ENCODE results near the gene ZMYND8. TPM values are rescaled to one million over a fixed set of nuclear protein-coding genes. Genes with fewer than 3 reads are reported as not detected.
A peak's percentile ranks its signal among the peaks of the same experiment; 100 is the strongest.

ZMYND8 gene
- total RNA-seq, 2 experiments from 2014 or later: 33.0 to 34.3 TPM

- Histone ChIP-seq H3K4me1 (ENCODE audit: insufficient read depth, low read length) (peaks cover 5% of the 10 kb centered on the region), H3K27me3 (ENCODE audit: control insufficient read depth in 1 of 2, insufficient read depth in 2 of 2, low read length in 2 of 2) (no peaks in the 10 kb centered on the region), H3K27ac (ENCODE audit: low read depth in 1 of 2, low read length in 2 of 2) (no peak overlapping the region), H3K4me3 (ENCODE audit: low read length) (no peak overlapping the region), H3K9me3 (ENCODE audit: control insufficient read depth in 1 of 2, insufficient read depth in 1 of 2, low read length in 2 of 2) (no peaks in the 10 kb centered on the region), H3K36me3 (ENCODE audit: insufficient read depth, low read length) (peaks cover 80% of the 10 kb centered on the region)
- ATAC-seq (ENCODE audit: poor library complexity) (no peak), DNase-seq (no peak)
- no peak overlapping the region for H3K4me3 Mint-ChIP-seq
- no peak overlapping the region for H3K27ac Mint-ChIP-seq
- H3K9me3 Mint-ChIP-seq: no peaks in the 10 kb centered on the region
- intact Hi-C loops (cut with DNase I, micrococcal nuclease): no loop called here
- ChIA-PET CTCF (interaction anchor here (0.7 to 0.8 kb wide), 2 partner anchors 15 to 49 kb away, joined by 3 read pairs; no protein-coding TSS in a partner anchor), POLR2A (interaction anchor here (0.7 kb wide), 1 partner anchor 49 kb away, joined by 4 read pairs; the partner anchor contains the start of gene ZMYND8)
- peaks cover 77% of the 10 kb centered on the region for H3K36me3 Mint-ChIP-seq (ENCODE audit: low read depth)
- no peak for TF ChIP-seq CTCF (IDR thresholded peaks at IDR 0.05)
- H3K4me1 Mint-ChIP-seq (ENCODE audit: low read depth): peaks cover 38% of the 10 kb centered on the region
- no peaks in the 10 kb centered on the region for H3K27me3 Mint-ChIP-seq
Measured at GRCh38 chr20:47306755-47307370, 49.6 kb downstream of the ZMYND8 start.

GRCh38 chr20:47306095-47306494 is 50.4 kb downstream of the ZMYND8 start:
- H3K4me1 Mint-ChIP-seq (ENCODE audit: low read depth): peaks cover 37% of the 10 kb centered on the region
- no peak overlapping the region for H3K27ac ChIP-seq (ENCODE audit: low read depth in 1 of 2, low read length in 2 of 2)
- H3K36me3 Mint-ChIP-seq (ENCODE audit: low read depth): peaks cover 79% of the 10 kb centered on the region
- H3K4me3 ChIP-seq (ENCODE audit: low read length): no peak overlapping the region
- H3K4me1 ChIP-seq (ENCODE audit: insufficient read depth, low read length): peaks cover 5% of the 10 kb centered on the region
- CTCF ChIA-PET: interaction anchor here (0.7 kb wide), 1 partner anchor 50 kb away, joined by 3 read pairs; no protein-coding TSS in a partner anchor
- H3K27me3 ChIP-seq (ENCODE audit: control insufficient read depth in 1 of 2, insufficient read depth in 2 of 2, low read length in 2 of 2): no peaks in the 10 kb centered on the region
- H3K9me3 Mint-ChIP-seq: no peaks in the 10 kb centered on the region
- H3K9me3 ChIP-seq (ENCODE audit: control insufficient read depth in 1 of 2, insufficient read depth in 1 of 2, low read length in 2 of 2): no peaks in the 10 kb centered on the region
- intact Hi-C loops (cut with DNase I, micrococcal nuclease): no loop called here
- DNase-seq (no peak), ATAC-seq (ENCODE audit: poor library complexity) (no peak)
- H3K4me3 Mint-ChIP-seq: no peak overlapping the region
- peaks cover 84% of the 10 kb centered on the region for H3K36me3 ChIP-seq (ENCODE audit: insufficient read depth, low read length)
- no peaks in the 10 kb centered on the region for H3K27me3 Mint-ChIP-seq
- no peak overlapping the region for H3K27ac Mint-ChIP-seq
- no peak for TF ChIP-seq CTCF (IDR thresholded peaks at IDR 0.05)
- POLR2A ChIA-PET: interaction anchor here (0.7 kb wide), 1 partner anchor 50 kb away, joined by 4 read pairs; the partner anchor contains the start of gene ZMYND8

- Histone ChIP-seq H3K4me3 (ENCODE audit: low read length) (no peak overlapping the region), H3K4me1 (ENCODE audit: insufficient read depth, low read length) (peaks cover 5% of the 10 kb centered on the region), H3K27me3 (ENCODE audit: control insufficient read depth in 1 of 2, insufficient read depth in 2 of 2, low read length in 2 of 2) (no peaks in the 10 kb centered on the region), H3K9me3 (ENCODE audit: control insufficient read depth in 1 of 2, insufficient read depth in 1 of 2, low read length in 2 of 2) (no peaks in the 10 kb centered on the region), H3K27ac (ENCODE audit: low read depth in 1 of 2, low read length in 2 of 2) (no peak overlapping the region), H3K36me3 (ENCODE audit: insufficient read depth, low read length) (peaks cover 80% of the 10 kb centered on the region)
- H3K4me1 Mint-ChIP-seq (ENCODE audit: low read depth): peaks cover 33% of the 10 kb centered on the region
- no peaks in the 10 kb centered on the region for H3K27me3 Mint-ChIP-seq
- TF ChIP-seq CTCF (IDR thresholded peaks at IDR 0.05): no peak
- peak overlapping the region; percentile 59 for H3K27ac Mint-ChIP-seq
- DNase-seq: peak in 1 of 14 experiments; percentile 12
- H3K9me3 Mint-ChIP-seq: no peaks in the 10 kb centered on the region
- H3K36me3 Mint-ChIP-seq (ENCODE audit: low read depth): peaks cover 75% of the 10 kb centered on the region
- ChIA-PET POLR2A (no interaction called here), CTCF (no interaction called here)
- no peak overlapping the region for H3K4me3 Mint-ChIP-seq
- no peak for ATAC-seq (ENCODE audit: poor library complexity)
- intact Hi-C loops (cut with DNase I, micrococcal nuclease): no loop called here
Measured at GRCh38 chr20:47305667-47306066, 50.8 kb downstream of the ZMYND8 start.
